ENCODE data around the gene LAPTM5. TPM values are rescaled to one million over a fixed set of nuclear protein-coding genes. Genes with fewer than 3 reads are reported as not detected.

LAPTM5 gene
- total RNA-seq (2016; rRNA removed; fragmentation: Illumina TruSeq; extraction: Trizol) (0.34 and 0.86 TPM in 2 replicates), polyA plus RNA-seq (2011; rRNA removed) (0.41 and 0.76 TPM in 2 replicates), polyA minus RNA-seq (2011; rRNA and poly(A)+ RNA removed; ENCODE audit: low replicate concordance) (2.1 and 4.6 TPM in 2 replicates), Bru-seq, nascent RNA (percentile 22 among the genes with signal in this experiment), BruChase-seq, experiment 1, labeled RNA remaining after a 6-hour chase (percentile 19 among the genes with signal in this experiment), BruChase-seq, experiment 2, labeled RNA remaining after a 2-hour chase (percentile 21 among the genes with signal in this experiment)
- 0.18 and 0.30 TPM in 2 replicates for total RNA-seq (2016; cell fraction: cytosol; rRNA removed; fragmentation: Illumina TruSeq; extraction: Trizol; ENCODE audit: low read depth)
- 0.18 and 0.45 TPM in 2 replicates for total RNA-seq (2016; cell fraction: insoluble cytoplasmic fraction; rRNA removed; fragmentation: Illumina TruSeq; extraction: Trizol)
- total RNA-seq (2016; cell fraction: membrane; rRNA removed; fragmentation: Illumina TruSeq; extraction: Trizol), result 0.48 and 0.56 TPM in 2 replicates
- 0.34 and 0.53 TPM in 2 replicates for total RNA-seq (2016; cell fraction: nucleus; rRNA removed; fragmentation: Illumina TruSeq; extraction: Trizol)
- polyA plus RNA-seq (2011; cell fraction: cytosol; rRNA removed), result 0.64 and 0.79 TPM in 2 replicates
- polyA plus RNA-seq (2011; cell fraction: nucleus; rRNA removed), result 0.59 and 0.61 TPM in 2 replicates
- polyA plus RNA-seq (2012), result 0.19 and 0.38 TPM in 2 replicates
- 0.33 and 0.38 TPM in 2 replicates for polyA plus RNA-seq (2016; cell fraction: cytosol; fragmentation: Illumina TruSeq; extraction: Trizol; ENCODE audit: low read depth)
- 0.57 and 0.76 TPM in 2 replicates for polyA plus RNA-seq (2016; cell fraction: insoluble cytoplasmic fraction; fragmentation: Illumina TruSeq; extraction: Trizol; ENCODE audit: low read depth)
- 0.54 and 0.79 TPM in 2 replicates for polyA plus RNA-seq (2016; cell fraction: membrane; fragmentation: Illumina TruSeq; extraction: Trizol; ENCODE audit: low read depth)
- polyA plus RNA-seq (2016; cell fraction: nucleus; fragmentation: Illumina TruSeq; extraction: Trizol; ENCODE audit: insufficient read depth, low read depth), result 1.1 TPM in 2 replicates
- 0.59 TPM in 1 of 2 replicates, not detected in the other for polyA minus RNA-seq (2011; cell fraction: cytosol; rRNA and poly(A)+ RNA removed)
- polyA minus RNA-seq (2011; cell fraction: nucleus; rRNA and poly(A)+ RNA removed), result not detected in 2 replicates
- long read RNA-seq, experiment 1, partial matches to known transcripts, result 2 of 6 reads
- long read RNA-seq, experiment 1, other reads (novel, unspliced or antisense), result 0 of 6 reads
- long read RNA-seq, experiment 2, partial matches to known transcripts, result 1 of 3 reads
- long read RNA-seq, experiment 2, other reads (novel, unspliced or antisense), result 1 of 3 reads

- WGBS (ENCODE audit: low lambda C conversion rate), result 74% methylated on average over 12 of the region's 21 CpGs
- intact Hi-C loops (cut with micrococcal nuclease; ENCODE audit: unreplicated experiment), result no loop called here
- Histone ChIP-seq H2AFZ (ENCODE audit: low read length) (no peak within 1 kb of the TSS), H3K4me1 (ENCODE audit: insufficient read depth, low read length) (peaks cover 19% of the 10 kb centered on the region), H3K9ac (ENCODE audit: insufficient read depth, low read depth, low read length) (no peak within 1 kb of the TSS), H3K36me3 (replicated peaks in 1 of 2; ENCODE audit: control insufficient read depth in 1 of 2, insufficient read depth in 2 of 2, low read length in 2 of 2) (no peaks in the 10 kb centered on the region), H3K4me3 (replicated peaks in 1 of 3; ENCODE audit: insufficient read depth in 1 of 3, low read depth in 2 of 3, low read length in 3 of 3) (no peak within 1 kb of the TSS), H4K20me1 (ENCODE audit: insufficient read depth, low read length) (no peaks in the 10 kb centered on the region), H3K27ac (ENCODE audit: extremely low read length, insufficient read depth, low read length) (no peak within 1 kb of the TSS), H3K9me3 (ENCODE audit: low read length) (no peaks in the 10 kb centered on the region), H3K4me2 (ENCODE audit: low read depth, low read length) (no peak within 1 kb of the TSS), H3K27me3 (ENCODE audit: control insufficient read depth in 1 of 2, insufficient read depth in 2 of 2, low read length in 2 of 2) (peaks cover 4 to 42% of the 10 kb centered on the region in 2 experiments; a peak in 3 of 5 replicates), H3K79me2 (ENCODE audit: insufficient read depth, low read length) (no peaks in the 10 kb centered on the region)
- ATAC-seq (no peak), DNase-seq (ENCODE audit: low spot score) (no peak), FAIRE-seq (no peak)
- ChIA-PET POLR2A (interaction anchor here (1.6 kb wide), 1 partner anchor 12 kb away, joined by 3 read pairs; no protein-coding TSS in a partner anchor), CTCF (ENCODE audit: low intra/inter-chr PET ratio, low total read pairs) (no interaction called here)
- no TSS peak for BruUV-seq (replicated peaks)
- TF ChIP-seq ZNF264 (CRISPR knock-in tag; IDR thresholded peaks at IDR 0.05), result no peak
- no peak for TF ChIP-seq CREM (IDR thresholded peaks at IDR 0.05)
- TF ChIP-seq CREM (CRISPR knock-in tag; IDR thresholded peaks at IDR 0.05), result no peak
- TF ChIP-seq THYN1 (CRISPR knock-in tag; IDR thresholded peaks at IDR 0.05; ENCODE audit: borderline replicate concordance, low read depth), result no peak
- TF ChIP-seq HMGA1 (CRISPR knock-in tag; conservative IDR thresholded peaks at IDR 0.05), result no peak
- no peak for TF ChIP-seq EZH2 (conservative IDR thresholded peaks at IDR 0.05; ENCODE audit: low read depth, low read length)
- no peak for TF ChIP-seq SRF (IDR thresholded peaks at IDR 0.05; ENCODE audit: low read depth, low read length)
- no peak for TF ChIP-seq GRHL1 (CRISPR knock-in tag; conservative IDR thresholded peaks at IDR 0.05)
- in situ Hi-C loops (cut with HindIII; ENCODE audit: extremely low pct_ligation_motif_present, low pct_unique_long_range_greater_than_20kb), result no loop called here
Observed at GRCh38 chr1:30757352-30758120, at the start of gene LAPTM5. TSS of gene LAPTM5 (minus strand) at chr1:30757774. CDS start at chr1:30757745, 29 bp downstream.

Data from HepG2 (cell line).